HG03025 (cell line): ENCODE measurements around the gene EEF1B2.
"Not testable (repeated sequence)": the region's sequence is repeated elsewhere in the genome, so short reads cannot be mapped to it uniquely, and the experiment has no call there.

ENCODE experiments used
- ATAC-seq: cut with Tn5 transposase; IDR thresholded peaks from one replicate; pipeline ENCODE4 v1.9.1; 2021; ENCODE audit warnings: mild to moderate bottlenecking, moderate library complexity; ENCODE audit not compliant: unreplicated experiment, low FRiP score

Gene EEF1B2

GRCh38 chr2:206159346-206160124 is at the start of gene EEF1B2, which contains the start of gene NDUFS1:
Gene EEF1B2, plus strand, starts transcription at chr2:206159895. Its CDS starts 85 bp downstream, at chr2:206159980.
Gene NDUFS1, minus strand, starts transcription at chr2:206159444. Its CDS starts 5,766 bp downstream, at chr2:206153678.
- ATAC-seq, result peak; percentile 90

- no peak for ATAC-seq
Measured at GRCh38 chr2:206112108-206112507, 47.6 kb upstream of the EEF1B2 start.

GRCh38 chr2:206112846-206113547 is 46.7 kb upstream of the EEF1B2 start:
- ATAC-seq, result no peak

GRCh38 chr2:206115026-206115578 is 44.6 kb upstream of the EEF1B2 start:
- ATAC-seq, result no peak

GRCh38 chr2:206116278-206116677 is 43.4 kb upstream of the EEF1B2 start:
- no peak for ATAC-seq

GRCh38 chr2:206122569-206122968 is 37.1 kb upstream of the EEF1B2 start:
- not testable (repeated sequence) for ATAC-seq

GRCh38 chr2:206125901-206126300 is 33.8 kb upstream of the EEF1B2 start:
- ATAC-seq, result no peak

- ATAC-seq, result no peak
Measured at GRCh38 chr2:206127656-206128055, 32.0 kb upstream of the EEF1B2 start.

- no peak for ATAC-seq
Measured at GRCh38 chr2:206143451-206143850, 16.2 kb upstream of the EEF1B2 start.

- no peak for ATAC-seq
Measured at GRCh38 chr2:206144383-206144782, 15.3 kb upstream of the EEF1B2 start.

- ATAC-seq, result no peak
Measured at GRCh38 chr2:206145665-206146064, 14.0 kb upstream of the EEF1B2 start.

GRCh38 chr2:206149330-206149729 is 10.4 kb upstream of the EEF1B2 start:
- no peak for ATAC-seq

GRCh38 chr2:206150168-206150567 is 9.5 kb upstream of the EEF1B2 start:
- ATAC-seq, result no peak

- no peak for ATAC-seq
Measured at GRCh38 chr2:206150631-206151030, 9.1 kb upstream of the EEF1B2 start.

GRCh38 chr2:206154197-206154596 is 5.5 kb upstream of the EEF1B2 start:
- ATAC-seq, result no peak

- ATAC-seq, result not testable (repeated sequence)
Measured at GRCh38 chr2:206157014-206157413, 2.7 kb upstream of the EEF1B2 start.

GRCh38 chr2:206158563-206159345 is 941 bp upstream of the EEF1B2 start:
- peak; percentile 10 for ATAC-seq

GRCh38 chr2:206160125-206160806 is 571 bp downstream of the EEF1B2 start:
- peak; percentile 52 for ATAC-seq

GRCh38 chr2:206160807-206161179 is 1.1 kb downstream of the EEF1B2 start:
- no peak for ATAC-seq

GRCh38 chr2:206162401-206162800 is 2.7 kb downstream of the EEF1B2 start:
- ATAC-seq, result not testable (repeated sequence)
